Epithelial cell of esophagus (primary cell): Measurements from ENCODE around the gene STAP2.

ENCODE experiments used
- DNase-seq: peaks from one replicate; pipeline ENCODE4 v3.0.0; 2010; ENCODE audit warnings: low read depth
- H3K4me3 ChIP-seq: 2 replicates; pipeline ENCODE4 v1.5.1; 2011; ENCODE audit warnings: mild to moderate bottlenecking, low read length, control low read depth
- CTCF ChIP-seq: IDR thresholded peaks from 2 replicates; pipeline ENCODE4 v1.5.1; 2011; ENCODE audit warnings: low read depth, mild to moderate bottlenecking, low read length, control low read depth, inconsistent platforms; ENCODE audit not compliant: insufficient read depth; ENCODE audit errors: missing control alignments

The STAP2 gene

GRCh38 chr19:4338441-4339355, at the start of gene STAP2:
Gene STAP2, minus strand, starts transcription at chr19:4338827. Its CDS starts 74 bp downstream, at chr19:4338753.
- peak; percentile 92 for DNase-seq
- H3K4me3 ChIP-seq = peak within 1 kb of the TSS; percentile 75
- no peak for TF ChIP-seq CTCF

- DNase-seq = no peak
- peak; percentile 8 for TF ChIP-seq CTCF
- H3K4me3 ChIP-seq = no peak overlapping the region
Observed at GRCh38 chr19:4386041-4386782, 47.6 kb upstream of the STAP2 start.

GRCh38 chr19:4385291-4386040, 46.8 kb upstream of the STAP2 start:
- no peak overlapping the region for H3K4me3 ChIP-seq
- DNase-seq = no peak
- TF ChIP-seq CTCF = no peak

GRCh38 chr19:4380254-4380727, 41.7 kb upstream of the STAP2 start:
- TF ChIP-seq CTCF = no peak
- peak; percentile 80 for DNase-seq
- H3K4me3 ChIP-seq = peak overlapping the region; percentile 4

GRCh38 chr19:4379383-4380253, 41.0 kb upstream of the STAP2 start:
- peak overlapping the region; percentile 4 for H3K4me3 ChIP-seq
- DNase-seq = peak; percentile 100
- TF ChIP-seq CTCF = no peak

- no peak overlapping the region for H3K4me3 ChIP-seq
- peak; percentile 36 for DNase-seq
- TF ChIP-seq CTCF = no peak
Observed at GRCh38 chr19:4378886-4379285, 40.3 kb upstream of the STAP2 start.
